Suprapubic skin (tissue), 4 donors: ENCODE measurements around the gene NDUFAF3.

Experiments used
- EP300 ChIP-seq: sonication (generic); formaldehyde crosslinking; IDR thresholded peaks from one replicate; pipeline ENCODE4 v1.6.1; 2017; ENCODE audit warnings: antibody characterized with exemption
- POLR2A ChIP-seq, 2 donors: fragments of 450-650 bp; IDR thresholded peaks; one replicate each; pipeline ENCODE4 v1.6.1; 2017; ENCODE audit warnings: antibody characterized with exemption in 2 of 2, mild to moderate bottlenecking in 2 of 2, moderate library complexity in 2 of 2
- POLR2AphosphoS5 ChIP-seq, 3 donors: sonication (generic); formaldehyde crosslinking; IDR thresholded peaks; one replicate each; pipeline ENCODE4 v1.6.1; 2017; ENCODE audit warnings: antibody characterized with exemption in 3 of 3
- TF ChIP-seq, protein P1 (sequence below), 2 donors: fragments of 200-600 bp in 1 of 2; fragments of 450-650 bp in 1 of 2; sonication (generic) in 1 of 2; IDR thresholded peaks; one replicate each; pipeline ENCODE4 v1.5.1; 2016 to 2019; ENCODE audit warnings: antibody characterized with exemption in 2 of 2, mild to moderate bottlenecking in 1 of 2, moderate library complexity in 1 of 2

DNA sequence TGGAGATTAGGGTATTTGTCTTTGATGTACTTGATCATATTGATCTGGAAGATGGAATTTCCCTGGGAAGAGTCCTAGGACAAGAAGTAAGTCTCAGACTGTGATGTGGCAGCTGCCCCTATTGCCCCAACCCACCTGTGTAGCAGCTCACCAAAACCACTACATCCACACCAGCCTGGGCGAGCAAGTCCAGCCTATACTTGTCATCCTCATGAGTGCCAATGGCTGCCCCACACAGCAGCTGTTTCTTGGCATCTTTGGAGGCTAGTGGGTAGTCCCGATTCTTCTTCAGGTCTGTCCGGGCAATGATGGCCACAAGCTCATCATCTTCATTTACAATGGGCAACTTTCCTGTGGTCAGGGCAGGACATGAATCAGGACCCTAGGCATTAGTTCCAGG, 4.6 kb downstream of the NDUFAF3 start:
- no peak for TF ChIP-seq POLR2A (IDR thresholded peaks at IDR 0.05)
- TF ChIP-seq, protein P1, sequence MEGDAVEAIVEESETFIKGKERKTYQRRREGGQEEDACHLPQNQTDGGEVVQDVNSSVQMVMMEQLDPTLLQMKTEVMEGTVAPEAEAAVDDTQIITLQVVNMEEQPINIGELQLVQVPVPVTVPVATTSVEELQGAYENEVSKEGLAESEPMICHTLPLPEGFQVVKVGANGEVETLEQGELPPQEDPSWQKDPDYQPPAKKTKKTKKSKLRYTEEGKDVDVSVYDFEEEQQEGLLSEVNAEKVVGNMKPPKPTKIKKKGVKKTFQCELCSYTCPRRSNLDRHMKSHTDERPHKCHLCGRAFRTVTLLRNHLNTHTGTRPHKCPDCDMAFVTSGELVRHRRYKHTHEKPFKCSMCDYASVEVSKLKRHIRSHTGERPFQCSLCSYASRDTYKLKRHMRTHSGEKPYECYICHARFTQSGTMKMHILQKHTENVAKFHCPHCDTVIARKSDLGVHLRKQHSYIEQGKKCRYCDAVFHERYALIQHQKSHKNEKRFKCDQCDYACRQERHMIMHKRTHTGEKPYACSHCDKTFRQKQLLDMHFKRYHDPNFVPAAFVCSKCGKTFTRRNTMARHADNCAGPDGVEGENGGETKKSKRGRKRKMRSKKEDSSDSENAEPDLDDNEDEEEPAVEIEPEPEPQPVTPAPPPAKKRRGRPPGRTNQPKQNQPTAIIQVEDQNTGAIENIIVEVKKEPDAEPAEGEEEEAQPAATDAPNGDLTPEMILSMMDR (IDR thresholded peaks at IDR 0.05): no peak
- no peak for TF ChIP-seq POLR2AphosphoS5 (IDR thresholded peaks at IDR 0.05)
- TF ChIP-seq EP300: no peak
